HFF-Myc (cell line): ENCODE measurements around the gene PIEZO2.

Experiments
- DNase-seq: peaks from one replicate; pipeline ENCODE4 v3.0.0-alpha.2; 2011; ENCODE audit warnings: low read depth; ENCODE audit errors: extremely low read depth
- H3K4me3 ChIP-seq: replicated peaks from 2 replicates; pipeline ENCODE4 v1.5.1; 2011; ENCODE audit warnings: low read depth, mild to moderate bottlenecking, control low read depth, low read length
- TF ChIP-seq, protein P1 (sequence below): IDR thresholded peaks from 2 replicates; pipeline ENCODE4 v1.5.1; 2012; ENCODE audit warnings: mild to moderate bottlenecking, low read depth, low read length, control low read depth; ENCODE audit errors: missing control alignments

PIEZO2 gene

DNA sequence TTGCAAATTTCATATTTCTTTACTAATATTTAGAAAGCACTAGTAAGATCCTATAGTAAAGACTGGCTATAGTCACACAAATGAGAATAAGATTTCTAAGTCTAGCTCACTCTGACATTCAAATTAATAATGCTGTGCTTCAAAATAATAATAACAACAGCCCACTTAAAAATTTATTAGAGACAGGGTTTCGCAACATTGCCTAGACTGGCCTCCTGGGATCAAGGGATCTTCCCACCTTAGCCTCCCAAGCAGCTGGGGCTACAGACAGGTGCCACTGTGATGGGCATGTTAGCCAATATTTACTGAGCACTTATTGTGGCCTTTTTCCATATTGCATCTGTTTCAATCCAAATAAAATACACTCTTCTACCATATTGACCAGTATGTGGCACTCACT is 96.1 kb downstream of the PIEZO2 start:
- no peak overlapping the region for H3K4me3 ChIP-seq
- TF ChIP-seq, protein P1, sequence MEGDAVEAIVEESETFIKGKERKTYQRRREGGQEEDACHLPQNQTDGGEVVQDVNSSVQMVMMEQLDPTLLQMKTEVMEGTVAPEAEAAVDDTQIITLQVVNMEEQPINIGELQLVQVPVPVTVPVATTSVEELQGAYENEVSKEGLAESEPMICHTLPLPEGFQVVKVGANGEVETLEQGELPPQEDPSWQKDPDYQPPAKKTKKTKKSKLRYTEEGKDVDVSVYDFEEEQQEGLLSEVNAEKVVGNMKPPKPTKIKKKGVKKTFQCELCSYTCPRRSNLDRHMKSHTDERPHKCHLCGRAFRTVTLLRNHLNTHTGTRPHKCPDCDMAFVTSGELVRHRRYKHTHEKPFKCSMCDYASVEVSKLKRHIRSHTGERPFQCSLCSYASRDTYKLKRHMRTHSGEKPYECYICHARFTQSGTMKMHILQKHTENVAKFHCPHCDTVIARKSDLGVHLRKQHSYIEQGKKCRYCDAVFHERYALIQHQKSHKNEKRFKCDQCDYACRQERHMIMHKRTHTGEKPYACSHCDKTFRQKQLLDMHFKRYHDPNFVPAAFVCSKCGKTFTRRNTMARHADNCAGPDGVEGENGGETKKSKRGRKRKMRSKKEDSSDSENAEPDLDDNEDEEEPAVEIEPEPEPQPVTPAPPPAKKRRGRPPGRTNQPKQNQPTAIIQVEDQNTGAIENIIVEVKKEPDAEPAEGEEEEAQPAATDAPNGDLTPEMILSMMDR = no peak
- DNase-seq = no peak

DNA sequence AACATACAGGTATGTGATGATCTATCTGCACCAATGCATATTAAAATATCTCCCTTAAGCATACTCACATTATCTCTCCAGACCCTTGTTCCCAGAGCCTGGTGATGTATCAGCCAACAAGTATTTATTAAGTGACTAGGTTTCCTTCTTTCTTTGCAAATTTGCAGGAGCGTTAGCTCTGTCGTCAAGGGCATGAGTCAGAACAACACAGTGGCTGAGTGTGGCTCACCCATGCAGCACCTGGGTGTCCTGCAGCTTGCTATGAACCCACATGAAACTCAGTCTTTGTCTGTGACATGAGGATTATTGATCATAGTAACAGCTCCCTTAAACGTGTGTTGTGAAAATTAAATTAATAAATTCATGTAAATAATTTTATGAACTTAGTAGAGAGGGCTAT is 96.6 kb downstream of the PIEZO2 start:
- H3K4me3 ChIP-seq = no peak overlapping the region
- TF ChIP-seq, protein P1 = no peak
- no peak for DNase-seq

DNA sequence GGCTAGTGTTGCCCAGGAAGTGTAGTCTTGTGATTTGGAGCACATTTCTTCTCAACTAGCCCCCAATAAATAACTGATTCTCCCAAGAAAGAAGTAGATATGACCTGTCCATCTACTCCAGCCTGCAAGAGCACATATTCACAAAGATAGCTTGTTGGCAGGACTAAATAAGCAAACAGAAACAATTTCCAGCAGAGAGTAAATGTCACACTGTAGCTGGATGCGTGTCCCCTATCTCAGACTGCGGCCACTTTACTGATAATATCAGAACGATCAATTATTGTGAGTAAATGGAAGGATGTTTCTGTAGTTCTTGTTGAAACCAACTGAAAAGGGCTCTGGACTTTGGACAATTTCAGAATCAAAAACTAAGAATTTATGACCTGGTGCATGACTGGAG is 97.9 kb downstream of the PIEZO2 start:
- TF ChIP-seq, protein P1 = no peak
- H3K4me3 ChIP-seq = no peak overlapping the region
- DNase-seq = no peak

DNA sequence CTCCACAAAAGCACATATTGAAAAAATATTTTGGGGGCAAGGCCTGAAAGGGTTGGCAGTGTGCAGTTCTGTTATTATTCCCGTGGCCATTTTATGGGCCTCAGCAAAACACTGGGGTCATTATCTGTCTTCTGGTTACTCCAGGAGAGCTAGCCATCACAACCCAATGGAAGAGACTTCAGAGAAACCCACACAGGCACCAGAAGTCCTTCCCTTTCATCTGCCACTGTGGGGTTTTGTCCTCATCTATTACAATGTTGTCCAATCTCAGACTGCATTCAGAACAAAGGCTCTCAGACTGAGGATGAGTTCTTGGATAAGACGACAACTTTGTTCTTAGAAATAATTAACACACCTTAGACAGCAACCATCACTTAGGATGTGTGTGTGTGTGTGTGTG is 98.4 kb downstream of the PIEZO2 start:
- TF ChIP-seq, protein P1 = no peak
- no peak for DNase-seq
- H3K4me3 ChIP-seq = no peak overlapping the region

DNA sequence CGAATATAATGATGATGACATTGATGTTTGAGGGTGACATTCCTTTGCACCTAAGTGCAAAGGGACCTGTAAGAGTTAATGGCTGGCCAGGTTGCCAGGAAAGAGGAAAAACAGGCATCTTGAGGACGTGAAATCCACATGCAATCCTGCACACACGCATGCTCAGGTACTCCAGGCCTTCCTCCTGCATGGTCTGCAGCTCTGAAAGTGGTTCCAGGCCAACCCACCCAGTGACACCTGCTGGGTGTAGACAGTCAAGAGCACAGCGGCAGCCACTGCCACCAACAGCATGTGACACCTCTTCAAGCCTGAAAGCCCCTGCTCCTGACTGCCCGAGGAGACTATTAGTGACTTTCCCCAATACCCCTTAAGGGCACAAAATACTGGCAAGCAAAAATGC is 101.6 kb downstream of the PIEZO2 start:
- no peak overlapping the region for H3K4me3 ChIP-seq
- DNase-seq = no peak
- TF ChIP-seq, protein P1 = no peak

DNA sequence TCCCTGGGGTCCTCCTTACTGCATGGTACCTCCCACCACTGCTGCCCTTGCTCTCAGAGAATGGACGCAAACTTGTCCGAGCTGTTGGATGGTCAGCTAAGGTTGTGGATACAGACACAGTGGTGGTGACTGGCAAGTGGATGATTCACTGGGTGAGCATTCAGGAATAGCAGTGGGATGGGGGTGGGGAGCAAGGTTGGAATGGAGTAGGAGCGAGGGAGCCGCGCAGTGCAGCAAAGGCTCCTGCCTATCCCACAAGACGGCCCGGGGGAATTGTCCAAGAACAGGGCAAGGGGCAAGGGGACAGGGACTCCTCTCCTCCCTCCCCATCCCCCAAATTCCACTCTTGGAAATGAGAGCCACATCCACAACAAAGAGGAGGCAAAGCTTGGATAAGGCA is 102.2 kb downstream of the PIEZO2 start:
- H3K4me3 ChIP-seq = no peak overlapping the region
- no peak for DNase-seq
- TF ChIP-seq, protein P1 = no peak

DNA sequence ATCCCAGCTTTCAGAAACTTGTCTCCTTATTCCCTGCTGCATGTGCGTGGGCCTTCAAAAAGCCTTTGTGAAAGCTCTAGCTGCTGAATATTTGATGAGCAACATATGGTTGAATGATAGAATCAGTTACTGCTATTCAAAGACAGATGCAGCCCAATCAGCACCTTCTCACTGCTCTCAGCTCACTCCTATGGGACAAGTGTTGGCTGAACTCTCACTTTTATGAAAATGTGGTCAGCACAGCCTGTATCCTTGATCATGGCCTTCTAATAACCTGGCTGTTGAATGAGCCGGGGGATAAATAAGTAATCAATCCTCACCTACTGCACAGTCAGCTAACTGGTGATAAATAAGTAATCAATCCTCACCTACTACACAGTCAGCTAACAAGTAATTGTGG is 103.2 kb downstream of the PIEZO2 start:
- TF ChIP-seq, protein P1 = no peak
- no peak for DNase-seq
- H3K4me3 ChIP-seq = no peak overlapping the region
